GM21528 (cell line): ENCODE data around the gene KLHL1.

ENCODE experiments used
- ATAC-seq: cut with Tn5 transposase; IDR thresholded peaks from one replicate; pipeline ENCODE4 v1.9.1; 2021; ENCODE audit warnings: mild to moderate bottlenecking, moderate library complexity; ENCODE audit not compliant: unreplicated experiment, low FRiP score

KLHL1 gene

DNA sequence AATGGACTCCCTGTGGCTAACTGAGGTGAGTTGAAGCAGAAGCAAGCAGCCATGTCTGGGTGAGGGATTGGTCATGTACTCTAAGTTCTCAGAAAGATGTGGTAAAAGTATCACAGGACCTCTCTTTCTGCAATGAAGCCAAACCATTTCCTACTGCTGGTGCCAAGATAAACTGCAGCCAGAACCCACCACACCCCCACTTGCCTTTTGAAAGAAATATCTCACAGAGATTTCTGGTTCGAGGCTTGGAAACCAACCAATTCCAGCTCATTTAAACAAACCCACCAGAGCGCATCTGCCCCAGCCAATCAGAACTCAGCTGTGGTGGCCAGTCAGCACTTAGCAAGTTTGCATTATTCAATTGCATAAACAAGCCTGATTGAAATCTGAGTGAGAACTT is 205.2 kb downstream of the KLHL1 start:
- ATAC-seq, result no peak

DNA sequence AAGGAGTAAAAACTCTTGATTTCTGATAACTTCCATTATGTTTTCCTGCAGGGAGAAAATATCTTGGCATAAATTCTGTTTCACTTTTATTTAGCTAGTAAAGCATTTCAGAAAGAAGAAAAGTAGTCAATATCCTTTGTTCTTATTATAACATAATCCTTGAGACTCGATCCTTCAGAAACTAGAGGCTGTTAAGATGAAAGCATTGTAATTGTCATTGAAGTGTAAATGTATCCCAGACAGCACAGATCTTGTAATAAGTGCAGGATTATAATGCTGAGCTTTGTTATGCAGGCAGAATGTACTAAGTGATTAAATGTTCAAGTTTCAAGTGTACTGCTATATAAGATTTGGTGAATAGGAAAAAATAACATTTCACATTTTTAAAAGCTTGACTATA is 225.8 kb downstream of the KLHL1 start:
- ATAC-seq, result no peak

DNA sequence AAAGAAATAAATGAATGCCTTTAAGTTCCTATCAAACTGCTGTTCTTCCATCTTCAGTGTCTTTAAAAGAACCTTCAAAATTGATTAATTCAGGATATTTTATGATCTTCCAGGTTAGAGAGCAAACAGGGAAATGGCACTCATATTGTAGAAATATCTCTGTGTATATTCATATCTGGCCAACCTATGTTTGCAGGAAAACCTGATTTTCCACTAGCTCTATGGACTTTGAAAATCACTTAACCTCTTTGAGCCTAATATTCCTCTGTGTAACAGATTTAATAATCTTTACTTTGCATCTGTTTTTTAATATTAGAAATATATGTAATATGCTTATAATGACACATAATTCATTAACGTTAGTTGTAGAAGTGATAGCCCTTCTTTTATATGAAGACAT is 228.3 kb downstream of the KLHL1 start:
- no peak for ATAC-seq

DNA sequence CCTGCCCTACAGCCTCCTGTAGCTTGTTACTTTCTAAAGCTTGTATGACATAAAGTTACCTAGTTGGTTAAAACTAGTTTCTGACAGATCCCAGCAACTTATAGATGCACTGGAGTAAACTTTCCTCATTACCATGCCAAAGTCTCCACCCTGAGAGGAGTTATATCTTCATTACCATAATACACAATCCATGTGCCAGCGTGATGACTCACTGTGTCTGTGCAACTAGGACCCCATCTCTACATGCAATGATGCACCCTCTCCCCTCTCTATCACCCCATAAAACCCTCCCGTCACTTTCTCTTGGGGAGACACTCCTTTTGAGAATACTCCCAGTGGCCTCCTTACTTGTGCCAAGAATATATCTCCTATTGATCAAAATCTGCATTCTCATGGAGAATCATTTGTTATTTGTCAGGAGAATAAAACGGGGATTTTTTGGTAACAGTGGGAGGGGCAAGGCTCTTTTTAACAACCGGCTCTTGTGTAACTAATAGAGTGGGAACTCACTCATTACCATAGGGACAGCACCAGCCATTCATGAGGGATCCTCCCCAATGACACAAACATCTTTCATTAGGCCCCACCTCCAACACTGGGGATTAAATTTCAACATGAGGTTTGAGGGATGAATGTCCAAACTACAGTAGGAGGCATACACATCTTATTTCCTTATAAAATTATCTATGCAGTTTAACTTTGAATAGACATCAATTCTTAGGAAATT is 235.8 kb downstream of the KLHL1 start:
- no peak for ATAC-seq

DNA sequence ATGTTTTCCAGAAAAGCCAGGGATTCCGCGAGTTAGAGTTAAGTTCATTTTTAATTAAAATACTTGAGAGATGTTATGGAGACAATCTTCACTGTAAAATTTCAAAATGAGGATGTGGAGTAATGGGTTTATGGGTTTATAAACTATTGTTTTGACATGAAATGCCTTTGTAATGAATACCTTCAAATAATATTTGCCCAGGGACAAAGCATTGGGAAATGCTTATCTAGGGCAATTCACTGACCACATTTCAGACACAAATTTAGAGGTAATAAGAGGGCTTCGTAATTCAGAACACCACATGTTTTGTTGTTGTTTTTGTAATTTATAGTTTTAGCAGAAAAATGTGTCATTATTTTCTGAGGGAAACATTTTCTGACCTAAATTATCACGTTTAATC is 241.7 kb downstream of the KLHL1 start:
- ATAC-seq, result no peak

DNA sequence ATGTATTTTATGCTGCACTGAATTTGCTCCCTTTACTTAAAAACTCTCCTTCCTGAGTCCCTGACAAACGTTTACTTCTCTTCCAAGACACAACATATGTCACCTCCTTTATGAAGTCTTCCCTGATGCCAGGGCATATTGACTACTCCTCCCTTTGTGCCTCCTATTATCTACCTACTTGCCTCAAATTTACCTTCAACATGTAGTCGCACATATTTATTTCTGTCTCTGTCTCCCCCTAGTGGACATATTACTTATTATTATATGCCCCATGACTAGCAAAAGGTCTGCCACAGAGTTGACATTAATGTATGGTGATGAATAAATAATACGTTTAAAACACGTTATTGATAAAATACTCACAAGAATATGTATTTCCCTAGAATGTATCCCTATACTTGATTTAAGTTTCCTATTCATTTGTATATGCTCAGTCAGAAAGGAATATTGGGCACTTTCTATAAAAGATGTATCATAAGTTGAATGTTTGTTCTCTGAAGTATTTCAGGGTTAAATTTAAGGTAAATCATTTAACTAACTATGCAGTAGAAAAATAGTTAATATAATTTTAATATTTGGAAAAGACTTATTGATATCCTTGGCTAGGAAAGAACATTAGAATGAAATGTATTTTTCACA is 250.9 kb downstream of the KLHL1 start:
- ATAC-seq, result peak; percentile 81

DNA sequence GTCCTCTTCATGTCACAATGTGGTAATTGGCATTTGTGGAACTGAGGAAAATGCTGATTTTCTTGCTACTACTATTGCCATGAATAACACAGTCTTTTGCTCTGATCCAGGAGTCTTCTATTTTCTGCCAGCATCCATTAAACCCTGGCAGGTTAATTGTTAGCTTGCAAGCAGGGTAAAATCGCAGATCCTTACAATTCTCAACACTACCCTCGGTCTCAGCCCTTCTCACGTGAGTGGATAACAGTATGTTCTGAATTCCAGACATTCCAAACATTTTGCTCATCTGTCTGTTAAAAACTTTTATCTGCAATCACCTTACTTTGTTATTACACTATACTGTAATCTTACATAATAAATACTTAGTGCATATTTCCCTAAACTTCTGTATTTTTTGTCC is 251.9 kb downstream of the KLHL1 start:
- ATAC-seq, result no peak

DNA sequence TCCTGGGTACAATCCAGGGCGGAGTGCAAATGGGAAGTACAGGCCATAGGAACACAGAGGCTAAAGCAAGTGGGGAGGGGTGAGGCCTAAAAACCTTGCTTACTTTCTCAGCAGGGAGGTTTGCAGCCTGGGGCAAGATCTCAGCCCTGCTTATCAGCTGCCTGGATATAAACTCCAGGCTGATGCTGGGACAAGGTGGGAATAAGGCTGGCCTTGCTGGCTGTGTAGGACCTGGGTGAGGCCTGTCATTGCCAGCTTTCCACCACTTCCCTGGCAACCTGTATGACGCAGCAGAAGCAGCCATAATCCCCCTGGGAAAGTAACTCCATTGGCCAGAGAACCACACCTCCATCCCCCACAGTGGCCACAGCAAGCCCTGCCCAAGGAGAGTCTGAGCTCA is 279.7 kb downstream of the KLHL1 start:
- ATAC-seq, result no peak

DNA sequence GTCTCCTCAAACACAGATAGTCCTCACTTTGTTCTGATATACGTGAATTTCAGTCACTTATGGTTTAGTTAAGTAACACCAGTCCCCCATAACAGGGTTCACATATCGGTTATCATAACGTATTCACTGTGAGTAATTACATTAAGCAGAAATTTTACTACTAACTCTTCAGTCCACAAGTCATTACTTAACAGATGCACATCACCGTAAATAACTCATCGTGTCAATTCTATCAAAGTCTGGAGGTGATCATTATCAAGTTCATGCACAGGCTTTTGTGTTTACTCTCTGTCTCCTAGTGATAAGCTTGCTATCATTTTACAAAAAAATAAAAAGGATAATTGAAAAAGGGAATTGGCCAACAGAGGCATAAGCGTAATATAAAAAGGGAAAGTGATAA is 288.1 kb downstream of the KLHL1 start:
- no peak for ATAC-seq

DNA sequence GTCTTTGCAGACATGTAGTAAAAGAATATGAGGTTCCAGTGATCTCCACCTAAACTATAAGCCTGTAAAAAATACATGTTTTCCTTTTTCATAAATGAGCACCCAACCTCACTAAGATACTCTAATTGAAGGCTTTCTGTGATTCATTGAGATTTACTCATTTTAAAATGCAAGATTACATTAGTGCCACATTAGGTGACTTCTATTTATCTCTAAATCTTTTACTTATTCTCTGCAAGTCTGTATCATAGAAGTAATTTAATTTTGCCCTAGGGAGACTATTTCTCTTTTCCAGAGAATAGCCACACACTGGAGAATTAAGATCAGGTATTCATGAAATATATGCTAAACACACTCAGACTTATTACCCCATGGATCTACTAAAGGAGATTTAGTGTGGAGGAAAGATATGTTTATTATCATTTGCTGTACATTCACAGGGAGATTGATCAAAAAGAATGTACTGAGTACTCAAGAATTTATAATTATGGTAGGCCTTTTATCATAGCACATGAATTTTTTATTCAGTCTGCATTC is 290.9 kb downstream of the KLHL1 start:
- ATAC-seq, result no peak

DNA sequence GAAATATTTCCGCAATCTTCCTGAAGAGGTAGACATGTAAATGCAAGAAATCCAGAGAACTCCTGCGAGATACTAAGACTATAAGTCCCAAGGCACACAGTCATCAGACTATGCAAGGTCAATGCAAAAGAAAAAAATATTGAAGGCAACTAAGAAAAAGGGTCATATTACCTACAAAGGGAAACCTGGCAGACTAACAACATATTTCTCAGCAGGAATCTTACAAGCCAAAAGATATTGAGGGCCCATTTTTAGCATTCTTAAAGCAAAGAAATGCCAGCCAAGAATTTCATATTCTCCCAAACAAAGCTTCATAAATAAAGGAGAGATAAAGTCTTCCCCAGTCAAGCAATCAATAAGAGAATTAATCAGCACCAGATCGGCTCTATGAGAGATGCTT is 299.1 kb downstream of the KLHL1 start:
- no peak for ATAC-seq

DNA sequence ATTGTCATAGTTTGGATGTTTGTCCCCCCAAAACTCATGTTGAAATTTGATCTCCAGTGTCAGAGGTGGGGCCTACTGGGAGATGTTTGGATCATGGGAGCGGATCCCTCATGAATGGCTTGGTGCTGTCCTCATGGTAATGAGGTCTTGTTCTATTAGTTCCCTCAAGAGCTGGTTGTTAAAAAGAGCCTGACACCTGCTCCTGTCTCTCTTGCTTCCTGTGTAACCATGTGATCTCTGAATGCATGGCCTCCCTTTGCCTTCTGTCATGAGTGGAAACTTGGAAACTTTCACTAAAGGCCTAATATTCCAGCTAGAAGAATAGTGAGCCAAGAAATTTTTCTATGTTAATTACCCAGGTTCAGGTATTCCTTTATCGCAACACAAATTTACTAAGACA is 312.0 kb downstream of the KLHL1 start:
- no peak for ATAC-seq

DNA sequence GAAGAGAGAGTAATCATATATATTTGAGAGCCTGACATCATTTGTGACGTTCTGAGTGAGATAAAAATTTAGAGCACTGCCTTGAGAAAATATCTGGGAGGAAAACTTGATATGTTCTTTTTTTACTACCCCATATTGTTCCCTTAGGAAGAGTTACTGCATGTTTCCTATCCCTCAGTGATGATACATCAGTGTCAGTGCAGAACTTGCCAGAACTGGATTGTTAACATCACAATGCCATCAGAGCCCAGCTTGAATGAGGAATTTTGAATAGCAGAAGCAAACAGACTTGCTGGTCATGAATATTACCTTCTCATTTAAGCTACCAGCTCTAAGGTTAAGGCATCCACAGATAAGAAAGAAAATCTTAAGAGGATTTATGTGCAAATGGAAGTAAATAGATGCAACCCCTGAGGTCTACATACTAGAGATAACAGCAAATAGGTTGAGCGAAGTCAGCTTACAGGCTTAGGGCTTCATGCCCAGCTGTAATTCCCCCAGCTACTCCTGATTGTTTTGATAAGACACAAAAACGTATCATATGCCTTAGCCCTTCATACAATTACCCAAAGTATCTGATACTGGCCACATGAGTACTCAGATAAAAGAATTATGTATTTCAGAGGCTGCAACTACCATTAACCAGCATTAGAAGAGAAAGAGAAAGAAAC is 314.3 kb downstream of the KLHL1 start:
- no peak for ATAC-seq

DNA sequence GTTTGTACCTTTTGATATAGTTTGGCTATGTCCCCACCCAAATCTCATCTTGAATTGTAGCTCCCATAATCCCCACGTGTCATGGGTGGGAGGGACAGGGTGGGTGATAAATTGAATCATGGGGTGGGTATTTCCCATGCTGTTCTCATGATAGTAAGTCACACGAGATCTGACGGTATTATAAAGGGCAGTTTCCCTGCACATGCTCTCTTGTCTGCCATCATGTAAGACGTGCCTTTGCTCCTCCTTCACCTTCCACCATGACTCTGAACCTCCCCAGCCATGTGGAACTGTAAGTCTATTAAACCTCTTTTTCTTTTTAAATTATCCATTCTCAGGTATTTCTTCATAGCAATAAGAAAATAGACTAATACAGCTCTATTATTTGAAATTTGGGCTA is 331.3 kb downstream of the KLHL1 start:
- ATAC-seq, result no peak

DNA sequence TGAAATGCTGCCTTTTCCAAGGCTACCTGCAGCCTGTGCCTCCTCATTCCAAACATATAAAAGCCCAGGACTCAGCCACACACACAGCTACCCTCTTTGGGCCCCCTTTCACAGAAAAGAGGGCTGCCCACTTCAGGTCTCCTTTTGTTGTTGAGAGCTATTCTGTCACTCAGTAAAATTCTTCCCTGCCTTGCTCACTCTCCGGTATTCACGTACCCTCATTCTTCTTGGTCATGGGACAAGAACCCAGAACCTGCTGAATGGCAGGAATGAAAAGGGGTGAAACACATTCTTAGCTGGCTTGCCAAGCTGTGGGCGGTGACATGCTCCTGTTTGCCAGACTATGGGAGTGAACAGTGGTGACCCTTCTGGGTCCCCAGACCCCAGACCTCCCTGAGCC is 338.6 kb downstream of the KLHL1 start:
- no peak for ATAC-seq

DNA sequence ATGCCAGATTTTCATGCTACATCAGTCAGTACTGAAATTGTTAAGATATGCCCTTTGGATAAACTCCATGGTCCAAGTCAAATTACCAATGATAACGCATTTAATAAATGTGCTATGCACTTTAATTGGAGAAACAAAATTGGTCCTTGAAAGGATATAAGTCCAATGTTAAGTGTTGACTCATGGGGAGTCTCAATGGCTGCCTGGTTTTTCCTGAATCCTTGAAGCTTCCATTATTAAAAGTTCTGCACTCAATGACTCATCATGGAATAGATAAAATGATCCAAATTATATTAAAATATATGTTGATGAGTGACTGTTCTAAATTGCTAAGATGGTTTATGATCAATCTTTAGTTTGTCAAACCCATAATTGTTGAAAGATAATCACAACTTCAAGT is 346.7 kb downstream of the KLHL1 start:
- ATAC-seq, result no peak

DNA sequence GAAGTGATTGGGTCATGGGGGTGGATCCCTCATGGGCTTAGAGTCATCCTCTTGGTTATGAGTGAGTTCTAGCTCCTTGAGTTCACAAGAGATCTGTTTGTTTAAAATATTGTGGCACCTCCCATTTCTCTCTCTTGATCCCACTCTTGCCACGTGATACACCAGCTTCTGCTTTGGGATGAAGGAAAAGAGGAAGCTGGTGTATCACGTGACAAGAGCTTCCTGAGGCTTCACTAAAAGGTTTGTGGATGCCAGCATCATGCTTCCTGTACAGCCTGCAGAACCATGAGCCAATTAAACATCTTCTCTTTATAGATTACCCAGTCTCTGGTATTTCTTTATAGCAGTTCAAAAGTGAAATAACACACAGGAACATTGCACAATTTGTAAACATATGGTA is 353.2 kb downstream of the KLHL1 start:
- no peak for ATAC-seq

DNA sequence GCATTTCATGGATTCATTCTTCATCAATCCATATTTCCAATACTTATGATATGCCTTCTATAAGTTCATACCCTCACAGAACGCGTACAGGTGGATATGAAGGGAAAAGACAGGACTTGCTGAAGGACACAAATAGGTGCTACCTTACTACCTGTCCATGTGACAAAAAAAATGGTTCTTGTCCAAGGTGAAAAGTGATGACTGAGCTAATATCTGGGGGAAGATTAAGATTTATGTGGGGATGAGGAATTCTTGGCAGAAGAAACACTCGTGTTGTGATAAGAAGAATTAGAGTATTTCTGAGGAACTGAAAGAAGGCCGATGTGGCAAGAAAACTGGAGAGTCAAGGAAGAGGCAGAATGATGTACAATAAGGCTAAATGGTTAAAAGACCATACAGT is 357.0 kb downstream of the KLHL1 start:
- no peak for ATAC-seq

DNA sequence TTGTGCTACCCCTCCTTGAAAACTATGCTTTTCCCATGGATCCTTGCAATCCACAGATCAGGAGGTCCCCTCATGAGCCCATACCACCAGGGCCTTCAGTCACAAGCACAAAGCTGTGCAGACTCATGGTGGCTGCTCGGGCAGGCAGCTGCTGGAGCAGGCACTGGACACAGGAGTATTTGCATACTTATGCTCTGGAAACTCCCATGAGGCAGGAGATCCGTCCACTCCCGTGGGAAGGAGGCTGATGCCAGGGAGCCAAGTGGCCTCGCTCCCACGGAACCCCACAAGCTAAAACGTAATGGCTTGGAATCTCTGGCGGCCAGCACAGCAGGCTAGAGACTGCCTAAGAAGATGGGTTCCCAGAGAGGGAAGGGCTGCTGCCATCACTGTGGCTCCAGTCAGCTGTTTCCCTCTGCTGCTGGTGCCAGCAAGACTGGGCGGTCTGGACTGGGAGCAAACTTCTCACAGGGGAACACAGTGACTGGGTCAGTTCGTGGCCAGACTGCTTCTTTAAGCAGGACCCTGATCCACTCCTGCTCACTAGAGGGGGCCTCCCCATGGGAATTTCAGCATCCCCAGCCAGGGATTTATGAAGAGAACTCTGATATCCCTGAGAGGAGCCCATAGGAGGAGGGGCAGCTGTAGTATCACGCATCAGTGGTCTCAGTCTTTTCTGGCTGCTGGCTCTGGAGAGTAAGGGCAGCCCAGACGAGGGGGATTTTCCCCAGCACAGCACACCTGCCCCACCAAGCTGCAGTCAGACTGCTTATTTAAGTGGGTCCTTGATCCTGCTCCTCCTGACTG is 370.9 kb downstream of the KLHL1 start:
- ATAC-seq, result no peak

DNA sequence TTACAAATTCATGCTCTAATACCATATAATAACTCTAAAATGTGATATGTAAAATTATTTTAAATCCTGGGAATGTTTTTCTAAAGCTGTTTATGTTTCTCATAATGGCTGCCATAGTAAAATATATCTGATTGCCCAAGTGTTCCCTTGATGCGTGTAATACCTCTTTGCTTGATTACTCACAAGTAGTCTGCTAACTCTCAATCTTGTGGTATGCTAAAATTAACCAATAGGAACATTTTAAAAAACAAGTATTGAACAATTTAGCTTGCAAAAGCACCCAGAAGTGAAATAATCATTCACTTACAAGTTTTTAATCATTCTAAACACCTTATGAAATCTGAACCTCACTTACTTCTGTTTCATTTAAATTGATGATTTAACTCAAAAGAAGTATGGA is 386.6 kb downstream of the KLHL1 start:
- ATAC-seq, result no peak
